Kidney tubule cell (primary cell): Measurements from ENCODE around the gene WDR88.
"Not testable (repeated sequence)": the region's sequence is repeated elsewhere in the genome, so short reads cannot be mapped to it uniquely, and the experiment has no call there.

ENCODE experiments used
- DNase-seq: peaks from one replicate; pipeline ENCODE4 v3.0.0-alpha.2; 2018; ENCODE audit warnings: low spot score

The WDR88 gene

DNA sequence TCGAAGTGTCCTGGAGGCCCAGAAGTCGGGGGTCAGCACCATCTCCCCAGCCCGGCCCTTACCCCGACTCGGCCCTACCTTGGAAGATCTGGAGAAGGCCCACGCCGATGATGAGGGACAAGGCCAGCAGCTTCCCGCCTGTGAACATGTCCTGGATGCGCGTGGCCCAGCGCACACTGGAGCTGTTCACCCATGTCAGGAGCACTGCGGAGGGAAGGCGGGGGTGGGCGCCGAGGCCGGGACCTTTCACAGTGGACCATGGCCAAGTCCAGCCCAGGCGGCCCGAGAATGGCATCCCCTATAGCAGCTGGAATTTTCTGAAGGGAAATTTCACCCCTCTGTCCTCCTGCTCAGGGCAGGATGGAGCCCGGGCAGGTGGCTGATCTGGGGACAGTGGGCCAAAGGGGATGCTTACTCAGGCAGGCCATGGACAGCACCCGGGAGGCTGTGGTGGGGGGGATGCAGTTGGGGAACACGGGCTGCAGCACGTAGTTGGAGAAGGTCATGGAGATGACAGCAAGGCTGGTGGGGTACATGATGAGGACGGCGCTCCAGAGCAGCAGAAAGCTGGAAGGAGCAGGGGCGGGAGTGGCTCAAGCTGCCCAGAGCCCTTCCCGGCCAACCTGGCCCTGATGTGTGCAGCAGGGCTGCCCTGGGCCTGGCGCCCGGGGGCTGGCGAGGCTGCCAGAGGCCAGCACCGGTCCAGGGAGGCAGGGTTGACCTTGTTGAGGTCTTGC is 80.7 kb downstream of the WDR88 start:
- DNase-seq = no peak

DNA sequence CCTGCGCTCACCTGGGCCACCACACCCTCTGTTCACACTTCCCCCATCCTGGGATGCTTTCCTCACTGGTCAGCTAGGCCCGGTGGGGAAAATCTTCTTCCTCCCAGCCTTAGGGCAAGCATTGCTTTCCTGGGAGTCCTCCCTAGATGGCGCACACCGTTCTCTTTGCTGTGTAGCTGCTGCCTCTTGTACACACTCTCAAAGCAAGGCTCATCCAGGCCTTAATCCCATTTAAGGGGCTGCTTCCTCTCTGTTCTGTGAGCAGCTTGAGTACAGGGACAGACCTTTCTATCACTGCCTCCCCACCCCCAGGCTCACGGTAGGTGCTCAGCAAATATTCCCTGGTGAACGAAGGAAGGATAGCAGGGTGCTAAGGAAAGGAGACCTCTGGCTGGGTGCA is 82.7 kb downstream of the WDR88 start:
- DNase-seq = no peak

DNA sequence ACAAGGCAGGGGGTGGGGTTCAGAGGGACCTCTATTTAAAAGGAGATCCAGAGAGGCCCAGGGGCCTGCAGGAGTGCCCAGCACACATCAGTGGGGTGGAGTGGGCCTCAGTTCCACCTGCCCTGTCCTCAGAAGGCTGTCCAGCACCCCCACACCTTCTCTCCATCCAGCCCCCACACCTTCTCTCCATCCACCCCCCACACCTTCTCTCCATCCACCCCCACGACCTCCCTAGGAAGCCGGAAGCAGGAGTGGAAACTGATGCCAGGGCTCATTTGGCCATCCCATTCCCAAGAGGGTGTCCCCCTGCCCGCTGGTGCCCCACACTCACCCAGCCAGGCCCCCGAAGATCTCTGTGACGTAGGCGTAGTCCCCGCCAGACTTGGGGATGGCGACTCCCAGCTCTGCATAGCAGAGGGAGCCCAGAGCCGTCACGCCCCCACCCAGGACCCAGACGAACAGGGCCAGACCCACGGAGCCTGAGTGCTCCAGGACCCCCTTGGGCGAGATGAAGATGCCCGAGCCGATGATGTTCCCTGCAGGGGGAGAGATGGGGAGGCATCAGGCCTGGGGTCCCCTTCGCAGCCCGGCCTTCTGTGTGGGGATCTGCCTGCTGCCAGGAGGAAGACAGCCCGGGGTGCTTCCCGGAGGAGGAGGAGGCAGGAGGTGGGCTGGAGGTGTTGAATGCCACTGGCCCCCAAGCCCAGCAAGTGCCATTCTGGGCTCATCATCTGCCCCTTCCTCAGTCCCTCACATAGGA is 83.7 kb downstream of the WDR88 start:
- no peak for DNase-seq

DNA sequence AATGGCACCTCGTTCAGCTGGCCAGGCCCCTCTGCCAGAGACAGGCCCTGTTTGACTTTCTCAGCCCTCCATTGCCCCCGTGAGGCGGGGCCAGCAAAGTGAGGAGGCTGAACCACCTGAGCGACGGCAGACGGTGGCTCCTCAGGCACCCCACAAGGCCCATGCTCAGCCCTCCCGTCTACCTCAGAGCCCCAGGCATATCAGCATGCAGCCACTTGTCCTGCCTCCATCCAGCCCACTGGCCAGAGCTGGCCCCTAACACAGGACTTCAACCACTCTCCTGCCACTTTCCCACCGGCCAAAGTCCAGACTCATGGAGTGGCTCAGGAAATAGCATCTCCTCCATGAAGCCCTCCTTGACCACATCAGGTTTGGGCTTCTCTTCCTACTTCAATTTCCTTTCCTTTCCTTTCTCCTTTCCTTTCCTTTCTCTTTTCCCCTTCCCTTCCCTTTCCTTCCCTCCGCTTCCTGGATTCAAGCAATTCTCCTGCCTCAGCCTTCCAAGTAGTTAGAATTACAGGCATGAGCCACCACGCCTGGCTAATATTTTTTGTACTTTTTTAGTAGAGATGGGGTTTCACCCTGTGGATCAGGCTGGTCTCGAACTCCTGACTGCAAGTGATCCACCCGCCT is 84.4 kb downstream of the WDR88 start:
- DNase-seq = no peak

DNA sequence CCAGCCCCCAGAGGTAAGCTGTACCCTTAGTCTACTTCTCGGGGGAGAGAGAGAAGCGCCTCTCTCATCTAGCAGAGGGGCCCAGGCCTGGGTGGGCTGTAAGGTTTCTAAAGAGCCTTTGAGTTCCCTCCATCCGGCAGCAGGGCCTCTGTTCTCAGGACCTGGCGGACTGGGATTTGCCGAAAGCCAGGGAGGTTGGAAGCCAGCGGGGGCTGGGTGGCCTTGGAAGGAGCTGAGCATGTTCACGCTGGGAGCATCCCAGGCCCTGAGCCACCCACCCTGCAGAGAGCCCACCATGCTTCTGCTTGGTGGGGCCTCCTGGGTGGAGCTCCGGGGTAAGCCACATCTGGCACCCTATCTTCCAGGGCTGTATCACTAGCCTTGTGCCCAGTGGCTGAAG is 86.0 kb downstream of the WDR88 start:
- DNase-seq = no peak

DNA sequence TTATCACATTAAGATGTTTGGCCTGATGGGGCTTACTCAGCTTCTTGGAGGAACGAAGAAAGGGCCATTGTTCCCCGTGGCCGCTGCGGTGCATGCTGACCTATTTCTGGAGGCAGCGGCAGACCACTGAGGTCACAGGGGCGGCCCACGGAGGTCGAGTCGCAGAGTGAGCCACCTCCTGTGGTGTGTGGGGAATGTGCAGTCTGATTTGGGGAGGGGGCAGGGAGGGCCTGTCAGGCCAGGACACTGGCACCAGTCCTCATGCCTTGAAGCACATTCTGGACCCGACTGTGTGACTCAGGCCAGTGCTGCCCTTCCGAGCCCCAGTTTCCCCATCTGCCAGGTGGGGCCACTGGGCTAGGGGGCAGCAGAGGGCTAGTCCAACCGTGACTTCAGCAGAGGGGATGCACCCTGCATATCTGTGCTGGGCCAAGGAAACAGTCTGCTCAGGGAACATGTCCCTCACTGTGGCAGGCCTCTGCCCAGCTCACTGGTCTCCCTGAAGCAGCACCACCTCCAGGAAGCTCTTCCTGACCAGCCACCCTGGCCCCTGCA is 87.4 kb downstream of the WDR88 start:
- no peak for DNase-seq

DNA sequence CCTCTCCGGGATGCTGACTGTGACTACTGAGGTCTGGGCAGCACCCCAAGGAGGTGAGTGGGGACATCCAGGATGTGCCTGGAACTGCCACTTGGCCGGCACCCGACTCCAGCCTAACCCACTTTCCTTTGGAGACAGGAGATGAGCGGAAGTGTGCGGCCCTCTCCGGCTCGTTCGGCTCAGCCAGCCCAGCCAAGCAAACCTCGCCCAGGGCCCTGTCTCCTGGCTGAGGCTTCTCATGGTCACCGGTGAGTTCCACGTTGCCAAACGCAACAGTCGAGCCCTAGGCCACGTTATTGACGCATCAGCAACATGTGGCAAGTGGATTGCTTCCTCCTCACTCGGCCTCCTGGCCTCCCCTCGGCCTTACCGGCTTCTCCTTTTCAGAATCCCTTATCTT is 88.2 kb downstream of the WDR88 start:
- no peak for DNase-seq

DNA sequence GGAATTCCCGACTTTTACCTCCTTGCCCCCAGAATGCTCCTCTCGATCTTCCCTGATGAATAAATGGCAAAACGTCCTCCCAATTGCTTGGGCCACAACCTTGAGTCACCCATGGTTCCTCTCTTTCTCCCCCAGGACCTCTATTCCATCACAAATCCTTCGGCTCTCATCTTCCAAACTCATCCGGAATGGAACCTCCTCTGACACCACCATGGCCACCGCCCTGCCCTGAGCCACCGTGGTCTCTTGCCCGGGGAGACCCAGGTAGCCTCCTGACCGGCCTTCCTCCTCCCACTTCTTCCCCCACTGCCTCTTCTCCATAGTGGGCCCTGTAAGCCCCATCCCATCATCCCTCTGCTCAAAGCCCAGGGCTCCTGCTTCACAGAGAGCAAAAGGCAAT is 88.8 kb downstream of the WDR88 start:
- DNase-seq = no peak

DNA sequence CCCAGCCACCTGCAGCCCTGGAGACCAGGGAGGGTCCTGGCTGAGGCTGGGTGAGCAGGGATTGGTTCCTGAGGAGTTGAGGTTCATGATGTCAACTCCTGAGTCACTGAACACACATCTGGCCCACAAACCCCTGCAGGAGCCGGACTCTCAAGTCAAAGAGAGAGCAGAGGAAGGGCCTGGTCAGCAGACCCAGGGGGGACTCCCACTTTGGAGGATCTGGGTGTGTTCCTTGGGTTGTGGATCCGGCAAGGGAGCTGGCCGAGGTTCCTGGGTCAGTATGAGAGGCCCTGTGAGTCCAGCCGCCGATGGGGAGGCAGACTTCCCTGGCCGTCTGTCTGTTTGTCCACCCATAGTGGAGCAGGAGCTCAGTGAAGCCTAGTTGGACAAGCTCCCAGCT is 89.7 kb downstream of the WDR88 start:
- no peak for DNase-seq

DNA sequence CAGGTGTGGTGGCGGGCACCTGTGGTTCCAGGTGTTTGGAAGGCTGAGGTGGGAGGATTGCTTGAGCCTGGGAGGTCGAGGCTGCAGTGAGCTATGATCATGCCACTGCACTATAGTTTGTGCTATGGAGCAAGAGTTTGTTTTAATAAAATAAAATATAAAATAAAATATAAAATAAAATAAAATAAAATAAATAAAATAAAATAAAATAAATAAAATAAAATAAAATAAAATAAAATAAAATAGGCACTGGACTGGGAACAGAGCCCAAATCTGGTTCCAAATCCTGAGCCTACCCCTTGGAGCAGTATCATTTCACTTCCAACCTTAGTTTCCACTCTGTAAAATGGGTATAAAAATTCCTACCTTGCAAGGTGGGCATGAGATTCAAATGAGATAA is 90.3 kb downstream of the WDR88 start:
- not testable (repeated sequence) for DNase-seq

DNA sequence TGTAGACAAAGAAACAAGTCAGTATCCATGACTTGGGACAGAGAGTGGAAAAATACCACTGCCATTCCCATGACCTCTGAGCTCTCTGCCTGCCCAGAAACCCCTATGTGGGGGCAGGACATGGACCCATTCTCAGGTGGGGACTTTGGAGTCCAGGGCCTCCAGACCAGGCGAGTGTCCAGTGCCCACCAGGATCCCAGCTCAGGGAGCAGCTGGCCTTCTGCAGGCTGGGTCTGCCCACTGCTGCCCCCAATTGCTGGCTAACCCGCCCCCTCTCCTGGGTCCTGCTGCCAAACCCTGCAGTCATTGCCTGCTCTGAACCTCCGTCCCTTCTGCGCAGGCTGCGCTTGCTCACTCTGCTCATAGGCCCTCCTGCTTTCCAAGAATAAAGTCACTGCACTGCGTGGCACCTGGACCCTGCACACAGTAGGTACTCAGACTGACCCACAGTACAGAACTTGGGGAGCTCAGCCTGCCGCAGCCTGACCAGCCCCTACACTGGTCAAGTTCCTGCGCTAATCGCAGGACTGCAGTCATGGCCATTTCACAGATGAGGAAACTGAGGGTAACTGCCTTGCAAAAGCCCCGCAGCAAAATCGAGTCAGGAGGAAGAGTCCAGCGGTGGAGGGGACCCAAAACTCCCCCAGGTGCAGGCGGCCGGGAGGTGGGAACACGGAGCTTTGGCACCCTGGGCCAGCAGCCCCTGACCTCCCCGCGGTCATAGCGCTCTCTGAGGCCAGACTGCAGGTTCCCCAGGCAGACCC is 93.0 kb downstream of the WDR88 start:
- no peak for DNase-seq
